ENCODE measurements around the gene NONO. TPM values are rescaled to one million over a fixed set of nuclear protein-coding genes. Genes with fewer than 3 reads are reported as not detected.

Gene NONO, protein sequence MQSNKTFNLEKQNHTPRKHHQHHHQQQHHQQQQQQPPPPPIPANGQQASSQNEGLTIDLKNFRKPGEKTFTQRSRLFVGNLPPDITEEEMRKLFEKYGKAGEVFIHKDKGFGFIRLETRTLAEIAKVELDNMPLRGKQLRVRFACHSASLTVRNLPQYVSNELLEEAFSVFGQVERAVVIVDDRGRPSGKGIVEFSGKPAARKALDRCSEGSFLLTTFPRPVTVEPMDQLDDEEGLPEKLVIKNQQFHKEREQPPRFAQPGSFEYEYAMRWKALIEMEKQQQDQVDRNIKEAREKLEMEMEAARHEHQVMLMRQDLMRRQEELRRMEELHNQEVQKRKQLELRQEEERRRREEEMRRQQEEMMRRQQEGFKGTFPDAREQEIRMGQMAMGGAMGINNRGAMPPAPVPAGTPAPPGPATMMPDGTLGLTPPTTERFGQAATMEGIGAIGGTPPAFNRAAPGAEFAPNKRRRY
- 363 to 404 TPM (median 378 TPM) in 5 replicates for total RNA-seq (2022; extraction: Qiagen RNA extraction; ENCODE audit: low read depth)

DNA sequence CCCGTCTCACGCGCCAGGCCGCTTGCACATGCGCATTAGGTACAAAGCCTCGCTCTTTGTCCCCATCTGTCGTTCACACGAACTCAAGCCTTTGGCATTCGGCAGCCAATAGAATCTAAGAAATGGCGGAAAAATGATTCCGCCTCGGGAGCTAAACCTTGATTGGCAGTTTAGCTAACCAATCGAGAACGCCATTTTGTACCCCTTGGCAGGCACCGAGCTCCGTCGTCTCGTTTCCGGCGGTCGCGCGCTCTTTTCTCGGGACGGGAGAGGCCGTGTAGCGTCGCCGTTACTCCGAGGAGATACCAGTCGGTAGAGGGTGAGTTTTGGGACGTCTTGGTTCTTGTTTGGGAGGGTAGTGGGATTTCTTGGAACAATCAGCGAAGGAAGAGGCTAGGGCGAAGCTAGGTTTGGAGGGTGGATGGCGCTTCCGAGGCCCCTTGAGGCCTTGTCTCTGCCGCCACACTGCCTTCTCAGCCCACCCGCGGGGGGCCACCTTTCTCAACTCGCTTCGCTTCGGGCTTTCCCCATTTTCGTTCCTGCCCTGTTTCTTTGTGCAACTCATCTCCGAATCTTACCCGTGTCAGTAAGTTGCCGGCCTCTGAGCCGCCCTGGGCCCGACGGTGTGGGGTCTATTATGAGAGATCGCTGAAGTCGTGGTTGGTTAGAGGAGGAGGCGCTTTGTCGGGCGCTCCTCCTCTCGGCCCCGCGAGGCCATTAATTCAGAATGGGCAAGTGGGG lies at the start of gene NONO:
Gene NONO (plus strand): TSS at position 233 of the 741 bp plus-strand sequence. CDS start 7,003 bp downstream, outside the sequence.

DNA sequence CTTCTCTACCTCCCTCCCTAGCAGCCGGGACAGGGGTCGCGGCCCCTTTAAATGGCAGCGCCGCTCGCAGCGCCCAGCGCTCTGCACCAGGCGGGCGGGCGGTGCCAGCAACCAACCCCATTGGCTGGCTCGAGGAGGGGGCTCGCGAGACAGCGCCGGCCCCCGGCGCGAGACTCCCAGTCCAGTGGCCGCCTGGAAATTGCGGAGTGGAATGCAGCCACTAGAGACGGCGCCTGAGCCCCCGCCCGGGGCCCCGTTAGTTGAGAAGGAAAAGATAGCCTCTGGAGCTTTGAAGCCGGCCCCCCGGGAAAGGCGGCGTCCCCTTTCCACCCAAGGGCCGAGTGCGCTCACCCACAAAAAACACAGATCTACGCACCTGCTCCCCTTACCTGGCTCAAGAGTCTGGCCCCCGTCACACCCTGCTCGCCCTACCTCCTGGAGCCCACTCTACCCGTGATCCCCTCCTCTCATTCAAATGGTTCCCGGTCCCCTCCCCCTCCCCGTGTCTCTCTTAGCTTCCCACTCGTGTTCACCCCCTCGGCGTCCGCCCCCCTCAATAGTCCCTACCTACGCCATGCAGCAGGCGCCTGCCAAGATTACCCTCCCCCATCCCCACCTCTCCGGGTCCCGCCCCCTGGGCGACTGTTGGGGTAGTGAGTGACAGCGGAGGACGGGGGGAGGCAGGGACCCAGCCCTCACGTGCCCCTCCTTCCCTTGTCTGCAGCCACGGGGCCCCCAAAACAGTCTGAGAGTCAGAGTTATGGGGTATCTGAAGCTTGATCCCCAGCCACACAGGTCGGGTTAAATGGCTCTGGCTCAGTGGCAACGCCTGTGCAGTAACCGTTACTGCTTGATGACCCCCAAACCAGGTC lies 29.1 kb upstream of the NONO start, which contains the start of gene ZMYM3:
Gene ZMYM3 (minus strand): TSS at position 49 of the 872 bp plus-strand sequence. CDS start 885 bp downstream, outside the sequence.

DNA sequence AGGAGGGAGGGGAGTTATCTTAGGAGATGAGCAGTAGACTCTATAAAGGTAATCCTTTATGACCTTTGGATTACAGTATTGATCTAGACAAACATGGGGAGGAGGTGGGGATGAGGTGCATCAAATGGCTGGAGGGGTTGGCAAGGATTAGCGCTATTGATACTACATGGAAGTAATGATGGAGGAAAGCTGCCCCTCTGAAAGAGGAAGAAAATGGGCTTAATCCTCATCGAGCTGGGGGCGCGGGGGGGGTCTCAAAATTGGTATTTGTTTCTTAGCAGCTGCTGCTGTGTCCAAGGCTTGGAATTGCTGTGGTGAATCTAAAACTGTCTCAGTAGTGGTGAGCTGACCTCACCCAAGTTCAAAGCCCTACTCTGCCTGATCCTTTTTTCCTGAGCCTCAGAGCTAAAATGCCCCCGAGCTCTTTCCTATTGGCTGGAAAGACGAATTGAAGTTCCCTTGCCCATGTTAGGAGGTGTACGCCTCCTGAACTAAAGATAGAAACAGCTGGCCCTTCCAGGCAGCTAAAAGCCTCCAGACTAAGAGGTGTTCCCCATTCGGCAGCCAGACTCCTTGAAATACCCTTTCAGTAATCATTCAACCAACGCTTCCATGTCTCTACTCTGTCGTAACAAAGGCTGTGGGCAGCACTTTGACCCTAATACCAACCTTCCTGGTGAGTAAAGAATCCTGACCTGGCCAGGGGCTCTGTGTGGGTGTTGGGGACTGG lies 17.9 kb downstream of the NONO start, which contains the start of gene ITGB1BP2:
Gene ITGB1BP2 (plus strand): TSS at position 556 of the 730 bp plus-strand sequence. CDS start 57 bp downstream, at position 613.

Other genes with a start within 250 kb of the NONO start
- 71.6 to 80.6 TPM (median 75.0 TPM) in 5 replicates for gene SNX12, start 215.3 kb upstream of the NONO start, total RNA-seq (2022; extraction: Qiagen RNA extraction; ENCODE audit: low read depth)
- 0.87 to 2.2 TPM (median 1.3 TPM) in 5 replicates for gene FOXO4, start 187.8 kb upstream of the NONO start, total RNA-seq (2022; extraction: Qiagen RNA extraction; ENCODE audit: low read depth)
- not detected in 5 replicates for gene CXorf65, start 176.9 kb upstream of the NONO start, total RNA-seq (2022; extraction: Qiagen RNA extraction; ENCODE audit: low read depth)
- gene IL2RG, start 172.1 kb upstream of the NONO start, total RNA-seq (2022; extraction: Qiagen RNA extraction; ENCODE audit: low read depth) = 0.21 to 0.24 TPM (median 0.23 TPM) in 4 of 5 replicates, not detected in the other
- 9.6 to 13.4 TPM (median 11.6 TPM) in 5 replicates for gene MED12, start 165.0 kb upstream of the NONO start, total RNA-seq (2022; extraction: Qiagen RNA extraction; ENCODE audit: low read depth)
- 0.89 to 1.0 TPM (median 1.00 TPM) in 5 replicates for gene NLGN3, start 138.8 kb upstream of the NONO start, total RNA-seq (2022; extraction: Qiagen RNA extraction; ENCODE audit: low read depth)
- gene GJB1, start 60.4 kb upstream of the NONO start, total RNA-seq (2022; extraction: Qiagen RNA extraction; ENCODE audit: low read depth) = 0.19 TPM in 1 of 5 replicates, not detected in the others
- 10.5 to 14.4 TPM (median 11.4 TPM) in 5 replicates for gene ZMYM3, start 29.5 kb upstream of the NONO start, total RNA-seq (2022; extraction: Qiagen RNA extraction; ENCODE audit: low read depth)
- 0.65 to 1.1 TPM (median 0.80 TPM) in 5 replicates for gene ITGB1BP2, start 18.1 kb downstream of the NONO start, total RNA-seq (2022; extraction: Qiagen RNA extraction; ENCODE audit: low read depth)
- 12.0 to 19.7 TPM (median 15.5 TPM) in 5 replicates for gene TAF1, start 82.7 kb downstream of the NONO start, total RNA-seq (2022; extraction: Qiagen RNA extraction; ENCODE audit: low read depth)
- 22.7 to 43.8 TPM (median 36.7 TPM) in 5 replicates for gene OGT, start 249.5 kb downstream of the NONO start, total RNA-seq (2022; extraction: Qiagen RNA extraction; ENCODE audit: low read depth)

Measured in A549 treated with RU486 at 1 μM for 4 hours (cell line).